ENCODE measurements around the gene DAAM1. TPM values are rescaled to one million over a fixed set of nuclear protein-coding genes. Genes with fewer than 3 reads are reported as not detected.

Gene DAAM1
- total and polyA plus RNA-seq, 7 donors, result 5.7 to 37.1 (median 8.9) TPM

DNA sequence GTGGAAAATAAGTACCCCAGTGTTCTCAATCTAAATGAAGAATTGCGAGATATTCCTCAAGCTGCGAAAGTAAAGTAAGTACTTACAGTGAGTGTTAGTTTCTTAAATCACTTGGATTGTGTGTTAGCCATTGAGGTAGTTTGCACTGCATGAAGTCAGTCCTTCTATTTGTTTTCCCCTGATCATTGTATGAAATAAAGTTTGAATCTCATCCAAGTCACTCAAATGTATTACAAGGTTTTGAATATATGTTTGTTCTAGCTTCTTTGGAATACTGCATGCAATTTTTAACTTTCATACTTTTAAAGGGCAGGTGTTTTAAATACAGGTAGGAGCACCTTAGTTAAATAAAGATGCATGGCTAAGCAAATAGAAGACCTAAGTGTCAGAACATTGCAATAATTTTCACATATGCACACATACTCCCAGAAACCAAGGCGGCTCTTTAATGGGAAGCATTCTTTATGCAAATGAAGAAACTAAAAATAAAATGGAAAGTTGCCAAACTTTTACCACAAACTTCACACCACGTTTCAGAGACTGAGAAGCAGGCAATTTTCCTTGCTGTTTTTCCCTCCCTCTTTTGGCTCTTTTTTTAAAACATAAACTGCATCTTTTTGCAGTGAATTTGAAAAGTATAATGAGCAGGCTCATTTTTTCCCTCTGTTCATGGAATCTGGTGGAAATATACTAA, 171.1 kb downstream of the DAAM1 start:
- intact Hi-C loops (cut with DNase I), result no loop called here
- Histone ChIP-seq H3K9me3 (no peaks in the 10 kb centered on the region), H3K36me3 (ENCODE audit: insufficient read depth in 1 of 2, low read depth in 1 of 2) (peaks cover 5 to 20% of the 10 kb centered on the region in 2 donors), H3K27me3 (ENCODE audit: insufficient read depth in 3 of 3, low read length in 2 of 3) (no peaks in the 10 kb centered on the region), H3K27ac (peak overlapping the region; percentile 77), H3K4me3 (no peak overlapping the region), H3K4me1 (peaks cover 42% of the 10 kb centered on the region)
- 50 to 59% (median 51%) methylated on average over 4 of the region's 4 CpGs for WGBS, 3 donors
- TF ChIP-seq, protein P1, sequence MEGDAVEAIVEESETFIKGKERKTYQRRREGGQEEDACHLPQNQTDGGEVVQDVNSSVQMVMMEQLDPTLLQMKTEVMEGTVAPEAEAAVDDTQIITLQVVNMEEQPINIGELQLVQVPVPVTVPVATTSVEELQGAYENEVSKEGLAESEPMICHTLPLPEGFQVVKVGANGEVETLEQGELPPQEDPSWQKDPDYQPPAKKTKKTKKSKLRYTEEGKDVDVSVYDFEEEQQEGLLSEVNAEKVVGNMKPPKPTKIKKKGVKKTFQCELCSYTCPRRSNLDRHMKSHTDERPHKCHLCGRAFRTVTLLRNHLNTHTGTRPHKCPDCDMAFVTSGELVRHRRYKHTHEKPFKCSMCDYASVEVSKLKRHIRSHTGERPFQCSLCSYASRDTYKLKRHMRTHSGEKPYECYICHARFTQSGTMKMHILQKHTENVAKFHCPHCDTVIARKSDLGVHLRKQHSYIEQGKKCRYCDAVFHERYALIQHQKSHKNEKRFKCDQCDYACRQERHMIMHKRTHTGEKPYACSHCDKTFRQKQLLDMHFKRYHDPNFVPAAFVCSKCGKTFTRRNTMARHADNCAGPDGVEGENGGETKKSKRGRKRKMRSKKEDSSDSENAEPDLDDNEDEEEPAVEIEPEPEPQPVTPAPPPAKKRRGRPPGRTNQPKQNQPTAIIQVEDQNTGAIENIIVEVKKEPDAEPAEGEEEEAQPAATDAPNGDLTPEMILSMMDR (IDR thresholded peaks at IDR 0.05), result no peak
- ATAC-seq (no peak), DNase-seq (no peak)

DNA sequence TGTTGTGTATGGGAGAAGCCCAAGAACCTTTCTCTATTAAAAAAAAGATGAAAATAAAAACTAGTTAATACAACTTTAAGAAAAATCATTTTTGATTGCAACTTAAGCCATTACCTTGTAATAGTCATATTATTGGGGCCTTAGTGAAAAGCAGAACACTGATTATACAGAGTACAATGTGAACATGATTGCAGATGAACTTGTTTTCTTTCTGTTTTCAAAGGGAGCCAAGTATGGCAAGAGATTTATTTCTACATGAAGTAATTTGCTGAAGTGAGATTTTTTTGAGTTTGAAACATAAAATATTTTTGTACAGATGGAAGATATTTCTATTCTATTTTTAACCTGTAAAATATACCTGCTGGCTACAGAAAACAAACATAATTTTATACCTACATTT, 171.8 kb downstream of the DAAM1 start:
- peak overlapping the region; percentile 77 for H3K27ac ChIP-seq
- intact Hi-C loops (cut with DNase I), result no loop called here

DNA sequence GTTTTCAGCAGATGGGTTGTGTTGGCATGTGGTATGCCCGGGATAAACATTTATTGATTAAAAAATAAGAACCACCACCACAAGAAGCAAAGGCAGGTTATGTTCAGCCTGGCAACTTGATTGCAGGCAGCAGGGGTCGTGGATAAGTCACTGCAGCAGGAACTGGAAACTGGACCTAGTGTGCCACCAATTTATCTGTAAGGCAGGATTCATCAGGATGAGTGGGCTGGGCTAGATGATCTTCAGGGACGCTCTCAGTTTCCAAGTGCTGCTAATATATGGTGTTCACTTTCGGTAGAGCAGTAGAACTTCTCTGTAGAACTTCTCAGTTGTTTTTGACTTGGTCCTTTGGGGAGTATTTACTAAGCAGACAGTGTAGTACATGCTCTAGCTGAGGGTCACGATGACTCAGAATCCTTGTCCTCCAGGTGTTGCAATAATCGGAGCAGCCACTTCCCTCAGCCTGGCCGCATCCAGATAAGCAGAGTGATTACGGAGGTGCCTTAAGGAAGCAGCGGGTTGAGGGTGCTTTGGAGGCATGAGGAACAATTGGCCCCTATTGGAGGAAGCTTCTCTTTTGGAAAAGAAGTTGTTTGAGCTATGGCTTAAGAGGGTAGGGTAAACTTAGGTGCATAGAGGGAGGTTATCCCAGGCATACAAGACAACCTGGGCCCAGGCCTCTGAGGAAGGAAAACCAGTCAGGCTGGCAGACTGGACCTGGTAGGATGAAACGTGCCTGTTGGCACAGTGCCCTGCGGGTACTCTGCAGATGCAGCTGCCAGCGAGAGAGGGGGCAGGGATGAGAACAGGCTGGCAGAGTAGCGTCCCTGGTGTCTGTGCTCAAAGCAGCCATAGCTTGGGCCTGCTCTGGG, 172.7 kb downstream of the DAAM1 start:
- peak overlapping the region; percentile 77 for H3K27ac ChIP-seq
- 55 to 63% (median 62%) methylated on average over 13 of the region's 13 CpGs for WGBS, 3 donors
- intact Hi-C loops (cut with DNase I), result no loop called here
- no peaks in the 10 kb centered on the region for H3K27me3 ChIP-seq (ENCODE audit: insufficient read depth in 3 of 3, low read length in 2 of 3)
- ATAC-seq (peak; percentile 80 to 89 (median 84)), DNase-seq (peak; percentile 44 to 70)
- H3K4me1 ChIP-seq, result peaks cover 37% of the 10 kb centered on the region
- TF ChIP-seq, protein P1 (IDR thresholded peaks at IDR 0.05), result no peak
- peaks cover 2 to 13% of the 10 kb centered on the region in 2 donors for H3K36me3 ChIP-seq (ENCODE audit: insufficient read depth in 1 of 2, low read depth in 1 of 2)
- H3K9me3 ChIP-seq, result no peaks in the 10 kb centered on the region
- no peak overlapping the region for H3K4me3 ChIP-seq

More for the DNA sequence above, 171.8 kb downstream of the DAAM1 start:
- Histone ChIP-seq H3K4me3 (no peak overlapping the region), H3K36me3 (ENCODE audit: insufficient read depth in 1 of 2, low read depth in 1 of 2) (peaks cover 2 to 22% of the 10 kb centered on the region in 2 donors), H3K4me1 (peaks cover 39% of the 10 kb centered on the region), H3K27me3 (ENCODE audit: insufficient read depth in 3 of 3, low read length in 2 of 3) (no peaks in the 10 kb centered on the region), H3K9me3 (no peaks in the 10 kb centered on the region)
- DNase-seq, result no peak
- TF ChIP-seq, protein P1 (IDR thresholded peaks at IDR 0.05), result no peak
- ATAC-seq, result no peak

DNA sequence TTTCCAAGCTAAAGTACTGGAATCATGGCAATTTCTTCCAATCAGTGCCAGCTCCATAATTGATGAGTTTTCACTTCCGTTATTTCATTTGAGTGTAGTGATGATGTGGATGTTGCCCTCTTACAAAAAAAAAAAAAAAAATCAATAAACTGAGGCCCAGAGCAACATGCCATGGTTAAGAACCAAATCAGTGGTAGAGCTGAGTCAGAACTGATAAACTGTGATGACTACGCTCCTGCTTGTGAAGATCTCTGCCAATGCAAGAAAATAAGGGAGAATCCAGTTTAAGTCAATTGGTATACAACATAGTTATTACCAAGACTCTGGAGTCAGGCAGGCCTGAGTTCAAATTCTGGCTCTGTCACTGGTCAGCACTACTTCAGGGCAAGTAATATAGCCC, 174.0 kb downstream of the DAAM1 start:
- ATAC-seq (no peak), DNase-seq (no peak)
- 95 to 98% (median 97%) methylated on average over 2 of the region's 2 CpGs for WGBS, 3 donors
- TF ChIP-seq, protein P1 (IDR thresholded peaks at IDR 0.05), result no peak
- H3K36me3 ChIP-seq (ENCODE audit: insufficient read depth in 1 of 2, low read depth in 1 of 2), result peaks cover 0 to 12% of the 10 kb centered on the region in 2 donors
- peaks cover 35% of the 10 kb centered on the region for H3K4me1 ChIP-seq
- intact Hi-C loops (cut with DNase I), result no loop called here
- H3K4me3 ChIP-seq, result no peak overlapping the region
- H3K27ac ChIP-seq, result no peak overlapping the region
- no peaks in the 10 kb centered on the region for H3K9me3 ChIP-seq
- H3K27me3 ChIP-seq (ENCODE audit: insufficient read depth in 3 of 3, low read length in 2 of 3), result no peaks in the 10 kb centered on the region
